Measurements from ENCODE around the gene MAP4.

DNA sequence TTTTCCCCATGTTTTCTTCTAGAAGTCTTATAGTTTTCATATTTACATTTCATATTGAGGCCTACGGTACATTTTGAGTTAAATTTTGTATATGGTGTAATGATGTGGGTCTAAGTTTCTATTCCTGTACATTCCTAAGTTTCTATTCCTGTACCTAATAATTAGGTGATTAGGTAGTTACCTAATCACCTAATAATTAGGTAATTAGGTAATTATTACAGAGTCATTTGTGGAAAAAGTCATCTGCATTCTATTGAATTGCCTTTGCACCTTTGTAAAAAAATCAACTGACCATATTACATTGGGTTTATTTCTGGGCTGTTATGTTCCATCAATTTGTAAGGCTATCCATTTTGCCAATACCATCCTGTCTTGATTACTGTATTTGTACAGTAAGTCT lies 37.1 kb downstream of the MAP4 start:
- TF ChIP-seq, protein P1, sequence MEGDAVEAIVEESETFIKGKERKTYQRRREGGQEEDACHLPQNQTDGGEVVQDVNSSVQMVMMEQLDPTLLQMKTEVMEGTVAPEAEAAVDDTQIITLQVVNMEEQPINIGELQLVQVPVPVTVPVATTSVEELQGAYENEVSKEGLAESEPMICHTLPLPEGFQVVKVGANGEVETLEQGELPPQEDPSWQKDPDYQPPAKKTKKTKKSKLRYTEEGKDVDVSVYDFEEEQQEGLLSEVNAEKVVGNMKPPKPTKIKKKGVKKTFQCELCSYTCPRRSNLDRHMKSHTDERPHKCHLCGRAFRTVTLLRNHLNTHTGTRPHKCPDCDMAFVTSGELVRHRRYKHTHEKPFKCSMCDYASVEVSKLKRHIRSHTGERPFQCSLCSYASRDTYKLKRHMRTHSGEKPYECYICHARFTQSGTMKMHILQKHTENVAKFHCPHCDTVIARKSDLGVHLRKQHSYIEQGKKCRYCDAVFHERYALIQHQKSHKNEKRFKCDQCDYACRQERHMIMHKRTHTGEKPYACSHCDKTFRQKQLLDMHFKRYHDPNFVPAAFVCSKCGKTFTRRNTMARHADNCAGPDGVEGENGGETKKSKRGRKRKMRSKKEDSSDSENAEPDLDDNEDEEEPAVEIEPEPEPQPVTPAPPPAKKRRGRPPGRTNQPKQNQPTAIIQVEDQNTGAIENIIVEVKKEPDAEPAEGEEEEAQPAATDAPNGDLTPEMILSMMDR (IDR thresholded peaks at IDR 0.05), result no peak
- TF ChIP-seq POLR2A (IDR thresholded peaks at IDR 0.05), result no peak

Measured in heart left ventricle (tissue), 13 donors.